Endometrial microvascular endothelial cells (primary cell): ENCODE measurements around the gene CMTM1. TPM values are rescaled to one million over a fixed set of nuclear protein-coding genes. Genes with fewer than 3 reads are reported as not detected.
"Not testable (repeated sequence)": the region's sequence is repeated elsewhere in the genome, so short reads cannot be mapped to it uniquely, and the experiment has no call there.

Source experiments
- in situ Hi-C: cut with HindIII; loops from 2 replicates; pipeline ENCODE4 v1.10.0; 2017; ENCODE audit warnings: low sequenced_read_pairs, low pct_unique_long_range_greater_than_20kb; ENCODE audit errors: inconsistent ontology term
- total RNA-seq: library from RNA; depleted of rRNA; stranded (reverse); fragments of >200 nt; gene quantifications from one replicate; pipeline ENCODE4 v1.2.3, GENCODE V29; 2015; ENCODE audit errors: inconsistent ontology term

Gene CMTM1
- total RNA-seq, 1 donor from 2014 or later: 3.3 TPM

DNA sequence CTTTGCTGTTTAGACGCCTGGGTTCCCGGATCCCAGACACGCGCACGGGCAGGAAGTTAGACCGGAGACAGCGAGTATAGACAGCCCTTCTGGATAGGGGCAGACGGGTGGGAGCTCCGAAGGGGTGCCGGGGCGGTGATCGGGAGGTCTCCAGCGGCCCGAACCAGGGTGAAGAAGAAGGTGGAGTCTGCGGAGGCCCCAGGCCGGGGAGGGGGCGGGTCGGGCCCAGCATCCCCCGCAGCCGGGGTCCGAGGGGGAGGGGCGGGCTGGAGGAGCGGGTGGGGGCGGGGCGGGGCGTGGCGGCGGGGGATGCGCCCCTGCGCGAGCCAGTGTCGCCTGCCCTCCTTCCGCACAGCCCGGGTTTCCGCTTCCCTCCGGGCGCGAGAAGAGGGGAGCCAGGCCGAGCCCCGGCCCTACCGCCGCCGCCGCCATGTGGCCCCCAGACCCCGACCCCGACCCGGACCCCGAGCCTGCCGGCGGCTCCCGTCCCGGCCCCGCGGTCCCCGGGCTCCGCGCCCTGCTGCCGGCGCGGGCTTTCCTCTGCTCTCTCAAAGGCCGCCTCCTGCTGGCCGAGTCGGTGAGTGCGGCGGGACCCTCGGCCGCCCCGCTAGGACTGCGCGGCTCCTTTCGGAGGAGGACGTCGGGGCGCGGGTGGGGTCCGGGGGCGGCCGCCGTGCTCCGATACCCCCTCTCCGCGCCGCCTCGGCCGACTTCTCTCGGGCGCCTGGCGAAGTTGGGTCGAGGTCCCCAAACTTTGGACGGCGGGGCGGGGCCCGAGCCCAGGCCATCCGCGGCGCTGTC lies 38.3 kb downstream of the CMTM1 start, which contains the start of gene CMTM3:
Gene CMTM3, plus strand, starts transcription at position 329 of the 801 bp plus-strand sequence. Its CDS starts 102 bp downstream, at position 431.
- in situ Hi-C loops: no loop called here

DNA sequence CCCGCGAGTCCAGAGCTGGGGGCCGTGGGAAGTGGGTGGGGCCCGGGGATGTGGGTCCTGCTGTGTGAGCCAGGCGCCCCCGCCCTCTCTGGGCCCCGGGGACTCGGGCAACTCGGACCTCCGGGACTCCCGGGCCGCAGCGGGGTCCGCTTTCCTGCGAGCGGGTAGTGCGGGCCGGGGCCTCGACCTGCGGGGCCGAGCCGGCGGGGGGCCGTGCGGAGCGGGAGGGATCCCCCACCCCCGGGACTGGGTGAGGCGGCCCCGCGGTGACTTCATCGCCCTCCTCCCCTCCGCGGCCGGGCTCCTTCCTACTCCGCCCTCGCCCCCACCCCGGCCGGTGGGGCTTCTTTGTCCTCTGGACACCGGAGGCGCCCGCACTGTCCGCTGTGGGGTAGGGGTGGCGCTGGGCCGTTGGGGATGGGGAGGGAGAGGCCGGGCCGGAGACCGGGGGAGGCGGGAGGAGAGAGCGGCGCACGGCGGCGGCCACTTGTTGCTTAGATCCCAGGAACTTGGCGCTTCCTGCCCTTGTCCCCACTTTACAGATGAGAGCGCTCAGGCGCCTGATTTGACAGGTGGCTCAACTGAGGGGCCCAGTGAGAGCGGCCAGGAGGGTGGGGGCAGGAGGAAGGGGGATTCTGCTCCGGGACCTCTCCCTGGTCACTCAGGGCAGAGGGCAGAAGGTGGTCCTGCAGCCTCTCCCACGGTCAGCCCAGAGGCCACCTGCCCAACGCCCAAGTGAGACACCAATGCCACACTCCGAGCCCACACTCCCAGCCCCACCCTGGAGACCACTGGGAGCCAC lies 39.1 kb downstream of the CMTM1 start:
- in situ Hi-C loops: no loop called here

GRCh38 chr16:66605979-66606751 lies 39.9 kb downstream of the CMTM1 start:
- in situ Hi-C loops: no loop called here

- in situ Hi-C loops: no loop called here
Observed at GRCh38 chr16:66608241-66609138, 42.3 kb downstream of the CMTM1 start.

GRCh38 chr16:66609139-66609510 lies 42.9 kb downstream of the CMTM1 start:
- in situ Hi-C loops: no loop called here

- in situ Hi-C loops: no loop called here
Observed at GRCh38 chr16:66610111-66610820, 44.0 kb downstream of the CMTM1 start.

DNA sequence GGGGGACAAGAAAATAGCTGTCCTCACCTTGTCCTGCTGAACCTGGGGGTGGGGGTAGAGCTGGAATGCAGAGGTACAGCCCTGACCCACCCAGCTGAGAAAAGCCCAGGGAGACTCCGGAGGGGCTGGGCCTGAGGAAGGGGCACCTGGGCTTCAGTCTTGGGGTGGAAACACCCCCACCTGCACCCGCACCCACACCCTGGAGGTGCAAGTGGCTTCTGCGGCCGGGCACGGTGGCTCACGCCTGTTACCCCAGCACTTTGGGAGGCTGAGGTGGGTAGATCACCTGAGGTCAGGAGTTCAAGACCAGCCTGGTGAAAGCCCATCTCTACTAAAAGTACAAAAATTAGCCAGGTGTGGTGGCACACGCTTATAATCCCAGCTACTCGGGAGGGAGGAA lies 45.7 kb downstream of the CMTM1 start:
- in situ Hi-C loops: not testable (repeated sequence)

DNA sequence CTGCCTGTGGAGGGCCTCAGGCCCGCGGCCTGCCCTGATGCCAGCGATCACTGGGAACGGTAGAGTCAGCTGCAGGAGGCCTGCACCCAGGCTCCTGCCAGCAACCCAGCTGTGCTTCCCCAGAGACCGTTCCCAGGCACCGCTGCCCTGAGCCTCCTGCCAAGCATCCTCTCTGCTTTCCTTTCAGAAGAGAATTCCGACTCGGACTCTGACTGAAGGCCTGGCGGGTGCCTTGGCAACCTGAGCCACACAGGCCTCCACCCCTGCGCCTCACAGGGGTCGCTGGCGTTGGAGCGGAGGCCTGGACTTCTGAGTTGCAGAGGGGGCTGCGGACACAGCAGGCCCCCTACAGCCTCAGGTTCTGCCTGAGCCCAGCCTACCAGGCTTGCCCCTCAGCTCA lies 46.2 kb downstream of the CMTM1 start:
- in situ Hi-C loops: no loop called here

DNA sequence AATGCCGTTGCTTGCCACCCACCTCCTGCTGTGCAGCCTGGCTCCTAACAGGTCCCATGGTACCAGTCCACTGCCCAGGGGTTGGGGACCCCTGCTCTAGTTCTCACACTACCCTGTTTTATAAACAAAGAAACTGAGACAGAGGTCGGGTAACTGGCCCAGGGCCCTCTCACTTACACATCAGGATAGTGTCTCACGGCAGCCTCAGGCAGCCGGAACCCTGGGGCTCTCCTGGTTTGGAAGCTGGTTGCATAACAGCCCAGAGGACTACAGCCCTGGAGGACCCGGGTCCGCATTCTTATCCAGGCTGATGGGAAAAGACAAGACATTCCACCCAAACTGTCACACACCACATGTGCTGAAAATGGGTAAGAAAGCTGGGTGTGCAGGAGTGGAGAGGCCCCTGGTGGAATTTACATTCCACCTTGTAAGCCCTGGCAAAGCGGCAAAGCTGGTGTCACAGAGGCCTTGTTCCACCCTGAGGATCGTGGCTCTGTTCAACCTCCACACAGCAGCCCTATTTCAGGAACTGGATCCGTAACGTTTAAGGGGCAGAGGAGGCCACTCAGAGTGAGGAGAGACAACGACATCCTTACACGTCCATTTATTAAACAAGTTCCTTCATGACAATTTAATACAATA lies 48.0 kb downstream of the CMTM1 start:
- in situ Hi-C loops: no loop called here

DNA sequence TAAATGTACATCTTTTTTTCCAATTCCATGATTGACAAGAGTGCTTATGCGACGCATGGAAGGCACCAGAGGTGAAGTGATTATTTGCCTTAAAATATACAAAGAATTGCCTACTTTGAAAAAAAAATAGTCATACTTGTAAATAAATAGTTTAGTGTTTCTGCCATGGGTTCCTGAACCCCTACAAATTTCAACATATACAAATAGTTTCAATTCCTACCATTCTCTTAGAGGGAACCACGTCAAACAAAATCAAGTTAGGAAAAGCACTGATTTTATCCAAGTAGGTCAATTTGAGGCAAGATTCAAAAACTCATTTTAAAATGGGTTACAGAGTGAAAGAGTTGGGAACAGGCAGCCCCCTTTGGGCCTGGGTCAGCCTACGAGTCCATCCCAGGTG lies 49.9 kb downstream of the CMTM1 start:
- in situ Hi-C loops: no loop called here

DNA sequence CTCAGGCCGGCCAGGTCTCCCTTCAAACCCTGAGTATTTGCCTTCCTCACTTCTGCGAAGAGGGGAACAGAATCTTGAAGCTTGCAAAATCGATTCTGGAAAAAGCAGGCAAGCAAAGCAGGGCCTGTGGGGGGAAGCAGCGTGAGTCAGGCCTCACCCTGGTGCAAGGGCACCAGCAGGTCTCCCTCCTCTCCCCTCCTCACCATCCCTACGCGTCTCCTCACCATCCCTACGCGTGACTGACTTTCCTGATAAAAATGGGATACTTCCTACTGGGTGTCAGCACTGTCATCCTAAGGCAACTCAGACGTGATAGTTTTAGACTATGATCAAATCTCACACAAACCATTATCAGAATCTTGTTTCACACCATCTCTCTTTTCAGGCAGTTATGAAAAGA lies 50.4 kb downstream of the CMTM1 start:
- in situ Hi-C loops: no loop called here

DNA sequence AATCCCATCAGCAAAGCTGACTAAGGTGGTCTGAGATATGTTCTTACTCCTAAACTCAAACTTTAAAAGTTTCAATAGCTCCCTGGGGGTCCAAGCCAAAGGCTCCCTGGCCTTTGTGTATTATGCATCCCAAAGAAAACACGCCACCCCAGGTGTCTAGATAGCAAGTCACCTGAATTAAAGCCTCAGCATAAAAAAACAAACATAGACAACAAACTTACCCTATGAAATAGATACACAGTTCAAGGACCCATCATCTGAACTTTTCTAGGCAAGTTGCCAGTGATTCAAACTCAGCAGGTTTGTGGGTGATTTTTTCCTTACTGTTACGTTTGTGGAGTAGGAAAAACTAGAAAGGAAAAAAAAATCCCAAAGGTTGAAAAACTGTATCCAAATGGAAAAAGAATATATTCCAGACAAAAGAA lies 50.8 kb downstream of the CMTM1 start:
- in situ Hi-C loops: no loop called here

DNA sequence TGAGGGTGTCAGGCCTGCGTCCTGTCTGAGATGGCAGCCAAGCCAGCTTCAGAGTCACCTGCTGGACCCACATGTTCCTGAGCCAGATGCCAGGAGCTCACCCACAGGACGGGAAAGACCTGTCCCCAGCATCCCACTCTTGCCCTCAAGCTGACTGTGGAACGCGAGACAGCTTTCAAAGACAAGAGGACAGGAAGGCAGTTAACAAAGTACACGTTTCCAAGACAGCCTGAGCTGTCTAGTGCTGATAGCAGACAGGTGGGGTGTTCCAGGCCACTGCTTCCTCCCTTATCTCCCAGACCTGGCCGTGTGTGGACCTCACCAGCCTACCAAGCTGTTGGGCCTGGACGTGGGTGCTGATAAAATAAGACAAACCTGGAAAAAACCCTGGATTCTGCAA lies 51.5 kb downstream of the CMTM1 start:
- in situ Hi-C loops: no loop called here

DNA sequence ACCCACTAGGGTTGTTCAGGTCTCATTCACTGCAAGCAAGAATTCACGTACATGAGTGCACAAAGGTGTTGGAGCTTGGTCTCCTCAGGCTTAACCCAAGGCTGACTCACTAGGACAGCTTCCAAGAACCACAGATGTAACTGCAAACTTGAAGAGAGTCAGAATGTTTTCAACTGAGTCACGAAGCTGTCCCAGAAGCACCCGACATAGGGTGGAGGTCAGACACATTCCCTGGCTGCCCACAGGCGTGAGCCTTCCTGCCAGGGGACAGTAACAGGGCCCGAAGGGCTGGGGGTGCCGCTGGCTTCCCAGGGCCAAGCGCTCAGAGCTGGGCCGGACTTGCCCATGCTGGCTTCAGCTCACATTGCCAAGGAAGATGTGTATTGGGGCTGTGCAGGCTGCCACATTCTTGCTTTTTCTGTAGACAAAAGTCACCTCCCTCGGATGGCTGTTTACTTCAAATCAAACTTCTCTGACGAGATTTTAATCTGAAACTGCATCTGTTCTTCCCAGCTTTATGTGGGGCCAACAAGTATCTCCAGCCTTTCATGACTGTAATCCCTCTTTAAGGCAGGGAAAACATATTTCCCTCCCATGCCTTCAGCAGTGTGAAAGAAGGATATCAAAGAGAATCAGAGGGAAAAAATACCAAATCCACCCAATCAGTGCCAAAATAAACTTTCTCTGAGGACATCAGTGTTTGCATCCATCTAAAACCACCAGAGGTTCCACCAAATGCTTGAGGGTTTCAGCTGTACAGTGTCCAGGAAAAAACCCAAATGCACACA lies 52.5 kb downstream of the CMTM1 start:
- in situ Hi-C loops: no loop called here

GRCh38 chr16:66619534-66620428 lies 53.5 kb downstream of the CMTM1 start:
- in situ Hi-C loops: no loop called here

DNA sequence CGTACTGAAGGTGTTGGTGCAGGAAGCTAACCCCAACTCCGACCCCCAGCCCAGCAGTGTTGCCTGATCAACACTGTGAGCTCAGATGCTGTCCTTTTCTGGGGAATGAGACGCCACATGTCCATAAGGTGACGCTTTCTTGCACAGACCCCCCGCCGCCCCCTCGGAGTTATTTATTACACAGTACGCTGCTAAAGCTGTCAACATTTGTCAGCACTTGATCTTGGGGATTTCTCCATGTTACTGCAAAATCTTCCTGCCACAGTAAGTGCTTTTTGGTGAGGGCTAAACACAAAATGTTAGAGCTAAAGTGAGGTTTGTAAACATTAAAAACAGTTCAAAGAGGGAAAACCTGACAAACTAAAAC lies 54.2 kb downstream of the CMTM1 start:
- in situ Hi-C loops: no loop called here
